CD8-positive, alpha-beta memory T cell (primary cell): ENCODE data around the gene RNF123. TPM values are rescaled to one million over a fixed set of nuclear protein-coding genes. Genes with fewer than 3 reads are reported as not detected.

Experiments used
- CTCF ChIA-PET: fragments of 350-600 bp; sonication (Branson Sonifier 250); formaldehyde crosslinking; loops from one replicate; lab custom pipeline; 2021; ENCODE audit warnings: antibody characterized with exemption; lab: Charles Lee
- POLR2A ChIA-PET: fragments of 350-600 bp; sonication (Branson Sonifier 250); formaldehyde crosslinking; loops from one replicate; lab custom pipeline; 2021; ENCODE audit warnings: antibody characterized with exemption; lab: Charles Lee
- DNase-seq, 5 donors: peaks; one replicate each; pipeline versions ENCODE4 v3.0.0 to v3.0.0-alpha.2; 2020 to 2022; ENCODE audit warnings: mixed read lengths in 1 of 5
- H3K27ac ChIP-seq: one replicate; pipeline ENCODE4 v1.7.0; 2013; ENCODE audit warnings: low read depth, mild to moderate bottlenecking, low read length, moderate library complexity
- H3K27me3 ChIP-seq: 2 replicates; pipeline ENCODE4 v1.7.0; 2013; ENCODE audit warnings: low read length, mild to moderate bottlenecking; ENCODE audit not compliant: insufficient read depth, poor library complexity, severe bottlenecking
- H3K36me3 ChIP-seq: 2 replicates; pipeline ENCODE4 v1.7.0; 2013; ENCODE audit warnings: mild to moderate bottlenecking, low read length, moderate library complexity; ENCODE audit not compliant: insufficient read depth
- H3K4me1 ChIP-seq: 2 replicates; pipeline ENCODE4 v1.7.0; 2013; ENCODE audit warnings: mild to moderate bottlenecking, low read length, moderate library complexity; ENCODE audit not compliant: insufficient read depth
- H3K4me3 ChIP-seq: 2 replicates; pipeline ENCODE4 v1.7.0; 2013; ENCODE audit warnings: mild to moderate bottlenecking, low read length
- H3K9me3 ChIP-seq: 2 replicates; pipeline ENCODE4 v1.7.0; 2013; ENCODE audit warnings: mild to moderate bottlenecking, low read length
- H3K27ac Mint-ChIP-seq, 8 donors: one replicate each; pipeline ENCODE4 v1.8.0; 2020 to 2021; ENCODE audit warnings: mixed read lengths in 8 of 8, mild to moderate bottlenecking in 6 of 8, inconsistent platforms in 3 of 8, moderate library complexity in 3 of 8
- H3K27me3 Mint-ChIP-seq, 2 donors: one replicate each; pipeline ENCODE4 v1.8.0; 2020 to 2021; ENCODE audit warnings: mixed read lengths in 2 of 2, mild to moderate bottlenecking in 1 of 2, moderate library complexity in 1 of 2
- H3K36me3 Mint-ChIP-seq, 3 donors: one replicate each; pipeline ENCODE4 v1.8.0; 2020 to 2021; ENCODE audit warnings: mixed read lengths in 3 of 3, inconsistent platforms in 1 of 3, mild to moderate bottlenecking in 1 of 3
- H3K4me1 Mint-ChIP-seq, 3 donors: one replicate each; pipeline ENCODE4 v1.8.0; 2020 to 2021; ENCODE audit warnings: mixed read lengths in 3 of 3, inconsistent platforms in 1 of 3, mild to moderate bottlenecking in 1 of 3
- H3K4me3 Mint-ChIP-seq, 7 donors: one replicate each; pipeline ENCODE4 v1.8.0; 2020 to 2021; ENCODE audit warnings: mixed read lengths in 7 of 7, mild to moderate bottlenecking in 6 of 7, moderate library complexity in 4 of 7, inconsistent platforms in 2 of 7
- H3K9me3 Mint-ChIP-seq, 5 donors: one replicate each; pipeline ENCODE4 v1.8.0; 2020 to 2022; ENCODE audit warnings: mixed read lengths in 5 of 5, mild to moderate bottlenecking in 3 of 5, moderate library complexity in 2 of 5, inconsistent platforms in 1 of 5
- polyA plus RNA-seq: library from polyadenylated mRNA; unstranded; fragments of 300-500 nt; fragmentation: Illumina TruSeq; gene quantifications from one replicate; pipeline ENCODE4 v1.2.3, GENCODE V29; 2021
- total RNA-seq, 2 experiments: library from RNA; stranded (reverse); gene quantifications; one replicate each; pipeline ENCODE4 v1.2.3, GENCODE V29; 2021

The RNF123 gene
- total RNA-seq (10 to 100 TPM; 38.8 to 43.7 TPM), polyA plus RNA-seq (20.7 TPM)

DNA sequence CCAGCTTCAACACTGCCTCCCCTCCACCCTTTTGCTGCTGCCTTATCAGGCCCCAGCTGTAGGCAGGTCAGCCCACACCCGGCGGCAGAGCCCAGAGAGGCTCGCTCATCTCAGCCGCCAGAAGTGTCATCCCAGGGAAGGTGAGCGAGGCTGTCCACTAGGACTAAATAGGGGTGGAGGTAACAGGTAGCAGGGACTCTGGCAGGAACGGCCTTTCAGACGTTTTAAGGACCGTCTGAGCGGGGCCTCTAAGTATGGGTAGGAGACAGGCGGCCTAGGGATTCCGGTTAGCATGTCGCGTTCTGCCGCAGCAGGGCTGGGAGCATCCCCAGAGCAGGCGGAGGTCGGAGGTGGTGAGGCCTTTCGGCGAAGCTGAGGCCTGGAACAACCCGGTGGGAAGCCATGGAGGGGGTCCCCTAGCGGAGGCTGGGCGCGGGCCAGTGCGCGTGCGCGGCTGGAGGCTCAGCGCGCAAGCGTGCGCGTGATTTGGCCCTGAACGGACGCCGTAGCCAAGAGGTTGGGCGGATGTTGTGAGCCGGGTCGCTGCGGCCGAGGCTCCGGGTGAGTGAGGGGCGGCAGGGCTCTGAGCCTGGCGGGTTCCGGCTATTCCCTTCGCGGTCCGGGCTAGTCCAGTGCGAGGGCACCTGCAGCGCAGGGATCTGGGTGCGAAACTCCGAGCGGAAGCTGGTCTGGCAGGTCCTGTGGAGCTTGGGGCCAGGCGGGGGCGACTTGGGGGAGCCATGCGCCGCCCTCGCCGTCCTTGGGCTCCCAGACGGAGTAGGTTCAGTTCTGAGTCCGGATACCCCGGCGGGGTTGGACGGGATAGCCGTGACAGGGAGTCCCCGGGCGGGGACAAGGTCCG lies at the start of gene RNF123, which contains the start of gene MST1:
TSS of gene RNF123 (plus strand) at position 512 of the 862 bp plus-strand sequence. CDS start 1,609 bp downstream, outside the sequence.
TSS of gene MST1 (minus strand) at position 429 of the 862 bp plus-strand sequence. CDS start 783 bp downstream, outside the sequence.
- POLR2A ChIA-PET = no interaction called here
- Mint-ChIP-seq H3K27ac (peak within 1 kb of the TSS; percentile 95 to 99 (median 96)), H3K27me3 (peaks cover 0 to 5% of the 10 kb centered on the region in 2 donors), H3K9me3 (no peaks in the 10 kb centered on the region), H3K4me1 (peaks cover 34 to 66% (median 41%) of the 10 kb centered on the region in 3 donors), H3K4me3 (peak within 1 kb of the TSS; percentile 94 to 98 (median 97)), H3K36me3 (peaks cover 0 to 19% (median 1%) of the 10 kb centered on the region in 3 donors)
- peak; percentile 90 to 95 (median 92) for DNase-seq
- Histone ChIP-seq H3K27me3 (no peaks in the 10 kb centered on the region), H3K4me3 (peak within 1 kb of the TSS; percentile 97), H3K27ac (peak within 1 kb of the TSS; percentile 76), H3K4me1 (peaks cover 20% of the 10 kb centered on the region), H3K9me3 (no peaks in the 10 kb centered on the region), H3K36me3 (no peaks in the 10 kb centered on the region)
- CTCF ChIA-PET = interaction anchor here (1.7 kb wide), 1 partner anchor 150 kb away, joined by 4 read pairs; no protein-coding TSS in a partner anchor

DNA sequence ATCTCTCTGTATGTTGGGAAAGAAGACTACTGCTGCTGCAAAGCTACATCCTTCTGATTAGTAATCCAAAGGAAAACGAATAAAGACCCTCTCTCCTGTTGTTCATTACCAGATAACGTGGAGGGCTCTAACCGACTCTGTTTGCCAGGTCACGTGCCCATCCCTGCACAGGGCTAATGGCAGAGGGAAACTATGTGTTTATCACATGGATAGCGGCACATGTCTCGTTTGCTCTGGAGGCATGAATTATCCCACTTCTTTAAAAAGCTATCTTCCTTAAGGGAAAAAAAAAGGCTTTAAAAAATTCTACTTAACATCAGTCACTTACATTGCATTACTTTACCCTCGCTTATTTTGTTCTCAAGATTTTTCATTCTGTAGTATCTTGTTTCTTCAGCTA lies 48.1 kb upstream of the RNF123 start:
- Histone ChIP-seq H3K4me3 (no peak overlapping the region), H3K4me1 (no peaks in the 10 kb centered on the region), H3K27ac (no peak overlapping the region), H3K27me3 (no peaks in the 10 kb centered on the region), H3K9me3 (no peaks in the 10 kb centered on the region), H3K36me3 (no peaks in the 10 kb centered on the region)
- POLR2A ChIA-PET = interaction anchor here (0.6 kb wide), 1 partner anchor 8 kb away, joined by 5 read pairs; no protein-coding TSS in a partner anchor
- peaks cover 0 to 5% (median 4%) of the 10 kb centered on the region in 3 donors for H3K4me1 Mint-ChIP-seq
- DNase-seq = no peak
- H3K9me3 Mint-ChIP-seq = no peaks in the 10 kb centered on the region
- no peaks in the 10 kb centered on the region for H3K36me3 Mint-ChIP-seq
- no peaks in the 10 kb centered on the region for H3K27me3 Mint-ChIP-seq
- H3K27ac Mint-ChIP-seq = no peak overlapping the region
- CTCF ChIA-PET = no interaction called here
- H3K4me3 Mint-ChIP-seq = no peak overlapping the region

DNA sequence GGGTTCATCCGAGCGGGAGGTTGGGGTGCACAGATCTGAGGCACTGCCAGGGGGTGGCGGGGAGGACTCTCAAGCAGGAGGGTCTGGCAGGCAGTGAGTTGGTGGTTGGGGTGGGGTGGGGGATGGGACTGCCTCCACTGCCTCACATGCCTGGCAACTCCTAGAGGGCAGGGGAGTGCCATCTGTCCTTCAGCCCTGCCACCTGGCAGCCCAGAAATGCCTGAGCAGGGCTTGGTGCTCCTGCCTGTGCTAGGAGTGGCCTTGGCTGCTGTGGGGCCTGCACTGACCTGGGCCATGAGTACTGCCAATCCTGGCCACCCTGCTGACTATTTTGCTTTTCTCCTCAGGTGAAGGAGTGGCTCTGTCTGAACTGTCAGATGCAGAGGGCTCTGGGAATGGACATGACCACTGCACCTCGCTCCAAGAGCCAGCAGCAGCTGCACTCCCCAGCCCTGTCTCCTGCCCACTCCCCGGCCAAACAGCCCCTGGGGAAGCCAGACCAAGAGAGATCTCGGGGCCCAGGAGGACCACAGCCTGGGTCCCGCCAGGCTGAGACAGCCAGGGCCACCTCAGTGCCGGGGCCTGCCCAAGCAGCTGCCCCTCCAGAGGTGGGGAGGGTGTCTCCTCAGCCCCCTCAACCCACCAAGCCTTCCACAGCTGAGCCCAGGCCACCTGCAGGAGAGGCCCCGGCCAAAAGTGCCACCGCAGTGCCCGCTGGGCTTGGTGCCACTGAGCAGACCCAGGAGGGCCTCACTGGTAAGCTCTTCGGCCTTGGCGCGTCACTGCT lies 47.2 kb upstream of the RNF123 start:
- Mint-ChIP-seq H3K4me1 (peaks cover 0 to 1% (median under 1%) of the 10 kb centered on the region in 3 donors), H3K27ac (no peak overlapping the region), H3K36me3 (no peaks in the 10 kb centered on the region), H3K27me3 (no peaks in the 10 kb centered on the region), H3K9me3 (no peaks in the 10 kb centered on the region), H3K4me3 (no peak overlapping the region)
- Histone ChIP-seq H3K4me1 (no peaks in the 10 kb centered on the region), H3K4me3 (no peak overlapping the region), H3K27me3 (no peaks in the 10 kb centered on the region), H3K27ac (no peak overlapping the region), H3K9me3 (no peaks in the 10 kb centered on the region), H3K36me3 (no peaks in the 10 kb centered on the region)
- POLR2A ChIA-PET = no interaction called here
- CTCF ChIA-PET = no interaction called here
- no peak for DNase-seq

DNA sequence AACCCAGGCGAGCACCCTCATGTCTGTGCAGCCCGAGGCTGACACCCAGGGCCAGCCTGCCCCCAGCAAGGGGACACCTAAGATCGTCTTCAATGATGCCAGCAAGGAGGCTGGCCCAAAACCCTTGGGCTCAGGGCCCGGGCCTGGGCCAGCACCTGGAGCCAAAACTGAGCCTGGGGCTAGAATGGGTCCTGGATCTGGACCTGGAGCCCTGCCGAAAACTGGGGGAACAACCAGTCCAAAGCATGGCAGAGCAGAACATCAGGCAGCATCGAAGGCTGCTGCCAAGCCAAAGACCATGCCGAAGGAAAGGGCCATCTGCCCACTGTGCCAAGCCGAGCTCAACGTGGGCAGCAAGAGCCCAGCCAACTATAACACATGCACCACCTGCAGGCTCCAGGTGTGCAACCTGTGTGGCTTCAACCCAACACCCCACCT lies 46.6 kb upstream of the RNF123 start:
- H3K4me3 Mint-ChIP-seq = no peak overlapping the region

DNA sequence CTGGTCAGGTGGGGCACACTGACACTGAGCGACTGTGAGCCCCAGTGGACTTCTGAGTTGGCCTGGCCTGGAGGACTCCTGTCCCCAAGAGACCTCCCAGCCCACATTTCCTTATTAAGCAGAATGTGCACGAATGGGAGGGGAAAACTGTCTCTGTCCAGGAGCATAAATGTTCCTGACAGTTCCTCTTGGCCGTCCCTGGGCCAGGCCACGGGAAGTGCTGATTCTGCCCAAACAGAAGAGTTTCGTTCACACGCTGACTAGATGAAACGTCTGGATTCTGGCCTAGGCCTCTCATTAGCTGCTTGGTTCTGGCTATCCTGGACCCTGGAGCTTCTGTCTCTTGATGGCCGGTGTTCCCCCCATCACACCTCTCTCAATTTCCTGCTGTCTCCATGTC lies 44.7 kb upstream of the RNF123 start:
- POLR2A ChIA-PET = no interaction called here
- no peak overlapping the region for H3K4me3 Mint-ChIP-seq

More for the DNA sequence above, 46.6 kb upstream of the RNF123 start:
- no peaks in the 10 kb centered on the region for H3K4me1 ChIP-seq
- Mint-ChIP-seq H3K4me1 (no peaks in the 10 kb centered on the region), H3K27ac (peak overlapping the region in 1 of 8 donors; percentile 43), H3K27me3 (no peaks in the 10 kb centered on the region), H3K9me3 (no peaks in the 10 kb centered on the region), H3K36me3 (no peaks in the 10 kb centered on the region)
- H3K4me3 ChIP-seq = no peak overlapping the region
- no peaks in the 10 kb centered on the region for H3K36me3 ChIP-seq
- H3K9me3 ChIP-seq = no peaks in the 10 kb centered on the region
- H3K27ac ChIP-seq = no peak overlapping the region
- H3K27me3 ChIP-seq = no peaks in the 10 kb centered on the region
- POLR2A ChIA-PET = no interaction called here
- CTCF ChIA-PET = no interaction called here
- DNase-seq = no peak

DNA sequence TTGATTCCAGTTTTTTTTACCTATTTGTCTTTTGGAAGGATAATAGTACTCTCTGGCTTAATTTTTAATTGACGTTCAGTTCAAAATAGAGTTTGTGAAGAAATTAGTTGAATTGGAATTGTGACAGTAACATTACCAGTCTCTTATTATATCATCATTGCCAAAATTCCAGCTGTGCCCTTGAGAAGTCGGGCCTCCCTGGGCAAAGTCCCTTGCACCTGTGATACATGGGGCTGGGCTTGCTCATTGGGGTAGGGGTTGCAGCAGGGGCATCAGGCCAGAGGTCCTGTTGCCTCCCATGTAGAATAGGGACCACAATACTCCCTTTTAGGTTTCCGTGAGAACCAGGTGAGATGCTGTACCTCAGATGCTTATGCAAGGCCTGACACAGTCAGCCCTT lies 43.1 kb upstream of the RNF123 start:
- ChIA-PET POLR2A (no interaction called here), CTCF (no interaction called here)
- H3K4me3 Mint-ChIP-seq = no peak overlapping the region
- H3K27me3 Mint-ChIP-seq = no peaks in the 10 kb centered on the region
- Histone ChIP-seq H3K4me1 (no peaks in the 10 kb centered on the region), H3K27me3 (no peaks in the 10 kb centered on the region), H3K36me3 (no peaks in the 10 kb centered on the region), H3K9me3 (no peaks in the 10 kb centered on the region), H3K27ac (no peak overlapping the region), H3K4me3 (no peak overlapping the region)
- H3K4me1 Mint-ChIP-seq = no peaks in the 10 kb centered on the region
- no peak for DNase-seq
- H3K27ac Mint-ChIP-seq = no peak overlapping the region
- H3K9me3 Mint-ChIP-seq = no peaks in the 10 kb centered on the region
- no peaks in the 10 kb centered on the region for H3K36me3 Mint-ChIP-seq

More for the DNA sequence above, 44.7 kb upstream of the RNF123 start:
- no peaks in the 10 kb centered on the region for H3K9me3 ChIP-seq
- no peaks in the 10 kb centered on the region for H3K27me3 ChIP-seq
- no peak overlapping the region for H3K27ac ChIP-seq
- no peak for DNase-seq
- no peaks in the 10 kb centered on the region for H3K36me3 ChIP-seq
- no peak overlapping the region for H3K4me3 ChIP-seq
- Mint-ChIP-seq H3K36me3 (no peaks in the 10 kb centered on the region), H3K27ac (no peak overlapping the region), H3K9me3 (no peaks in the 10 kb centered on the region), H3K27me3 (no peaks in the 10 kb centered on the region), H3K4me1 (no peaks in the 10 kb centered on the region)
- H3K4me1 ChIP-seq = no peaks in the 10 kb centered on the region
- CTCF ChIA-PET = interaction anchor here (1.2 kb wide), 1 partner anchor 105 kb away, joined by 3 read pairs; no protein-coding TSS in a partner anchor

DNA sequence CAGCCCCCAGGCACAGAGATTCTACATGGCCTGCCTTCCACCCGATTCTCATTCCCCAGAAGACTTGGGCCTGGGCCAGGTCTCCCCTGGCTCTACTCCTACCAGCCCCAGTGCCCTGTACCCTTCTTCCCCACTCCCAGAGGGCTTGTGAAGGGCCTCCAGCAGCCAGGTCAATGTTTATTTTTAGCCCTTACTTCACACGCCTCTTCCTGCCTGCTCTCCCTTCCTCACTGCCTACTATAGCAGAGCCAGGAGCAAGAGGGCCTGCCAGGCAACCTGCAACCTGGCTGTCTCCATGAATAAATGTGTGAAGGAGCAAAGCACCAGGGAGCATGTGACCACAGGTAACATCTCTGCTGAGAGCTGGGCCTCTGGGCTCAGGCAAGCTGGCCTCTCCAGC lies 41.6 kb upstream of the RNF123 start:
- Mint-ChIP-seq H3K27ac (no peak overlapping the region), H3K36me3 (no peaks in the 10 kb centered on the region), H3K27me3 (no peaks in the 10 kb centered on the region), H3K9me3 (no peaks in the 10 kb centered on the region), H3K4me3 (no peak overlapping the region), H3K4me1 (no peaks in the 10 kb centered on the region)
- CTCF ChIA-PET = no interaction called here
- H3K27ac ChIP-seq = no peak overlapping the region
- no peak overlapping the region for H3K4me3 ChIP-seq
- H3K4me1 ChIP-seq = no peaks in the 10 kb centered on the region
- DNase-seq = no peak
- H3K27me3 ChIP-seq = no peaks in the 10 kb centered on the region
- no peaks in the 10 kb centered on the region for H3K36me3 ChIP-seq
- no peaks in the 10 kb centered on the region for H3K9me3 ChIP-seq
- POLR2A ChIA-PET = no interaction called here
